GM08714 (cell line): ENCODE results near the gene ADAMTSL4.

Source experiments
- H3K4me3 ChIP-seq: fragments of 200-500 bp; sonication (Bioruptor generic); 2 replicates; pipeline ENCODE4 v1.5.1; 2014; ENCODE audit warnings: mild to moderate bottlenecking, low read length, inconsistent platforms
- ZNF274 ChIP-seq: IDR thresholded peaks from 2 replicates; pipeline ENCODE4 v1.6.1; 2012; ENCODE audit warnings: mild to moderate bottlenecking, low read depth, low read length

Gene ADAMTSL4

DNA sequence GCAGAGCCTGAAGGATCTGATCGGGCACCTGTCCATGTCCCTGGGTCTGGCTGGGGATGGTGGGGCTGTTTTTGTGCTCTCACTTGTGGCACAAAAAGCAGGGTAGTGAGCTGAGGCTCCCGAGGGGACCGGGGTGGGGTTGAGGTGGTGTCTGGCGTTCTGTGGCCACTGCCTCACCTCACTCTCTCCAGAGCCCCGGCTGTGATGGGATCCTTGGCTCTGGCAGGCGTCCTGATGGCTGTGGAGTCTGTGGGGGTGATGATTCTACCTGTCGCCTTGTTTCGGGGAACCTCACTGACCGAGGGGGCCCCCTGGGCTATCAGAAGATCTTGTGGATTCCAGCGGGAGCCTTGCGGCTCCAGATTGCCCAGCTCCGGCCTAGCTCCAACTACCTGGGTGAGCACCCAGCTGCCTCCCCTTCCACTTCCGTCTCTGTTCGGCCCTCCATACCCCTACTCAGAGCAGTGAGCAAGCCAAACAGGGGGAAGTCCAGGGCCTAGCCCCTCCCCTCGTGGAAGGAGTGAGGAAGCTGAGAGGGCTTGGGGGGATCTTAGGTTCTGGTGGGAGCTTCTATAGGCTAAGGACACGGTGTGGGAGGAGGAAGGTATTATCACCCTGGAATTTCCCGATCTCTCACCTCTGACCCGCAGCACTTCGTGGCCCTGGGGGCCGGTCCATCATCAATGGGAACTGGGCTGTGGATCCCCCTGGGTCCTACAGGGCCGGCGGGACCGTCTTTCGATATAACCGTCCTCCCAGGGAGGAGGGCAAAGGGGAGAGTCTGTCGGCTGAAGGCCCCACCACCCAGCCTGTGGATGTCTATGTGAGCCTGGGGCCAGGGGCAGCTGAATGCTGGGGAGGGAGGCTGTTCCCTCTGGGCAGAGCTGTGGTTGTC lies 7.0 kb downstream of the ADAMTSL4 start:
- no peak overlapping the region for H3K4me3 ChIP-seq
- no peak for TF ChIP-seq ZNF274

DNA sequence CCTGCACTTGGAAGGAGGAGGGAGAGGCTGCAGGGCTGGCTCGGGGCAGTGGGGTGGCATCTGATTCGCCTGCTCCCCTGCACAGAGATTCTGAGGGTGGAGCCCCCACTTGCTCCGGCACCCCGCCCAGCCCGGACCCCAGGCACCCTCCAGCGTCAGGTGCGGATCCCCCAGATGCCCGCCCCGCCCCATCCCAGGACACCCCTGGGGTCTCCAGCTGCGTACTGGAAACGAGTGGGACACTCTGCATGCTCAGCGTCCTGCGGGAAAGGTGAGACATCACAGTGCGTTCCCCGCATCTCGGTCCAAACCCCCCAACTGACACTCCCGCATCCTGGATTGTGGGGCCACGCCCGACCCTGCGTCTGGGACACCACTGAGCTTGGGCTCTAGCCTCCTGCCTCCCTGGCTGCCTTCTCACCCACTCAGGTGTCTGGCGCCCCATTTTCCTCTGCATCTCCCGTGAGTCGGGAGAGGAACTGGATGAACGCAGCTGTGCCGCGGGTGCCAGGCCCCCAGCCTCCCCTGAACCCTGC lies 7.9 kb downstream of the ADAMTSL4 start:
- H3K4me3 ChIP-seq = no peak overlapping the region
- no peak for TF ChIP-seq ZNF274

- no peak overlapping the region for H3K4me3 ChIP-seq
- TF ChIP-seq ZNF274 = no peak
Measured at GRCh38 chr1:150557813-150558212, 8.6 kb downstream of the ADAMTSL4 start.

GRCh38 chr1:150558303-150558704 lies 9.1 kb downstream of the ADAMTSL4 start:
- no peak overlapping the region for H3K4me3 ChIP-seq
- TF ChIP-seq ZNF274 = no peak

GRCh38 chr1:150558761-150559655 lies 9.8 kb downstream of the ADAMTSL4 start:
- TF ChIP-seq ZNF274 = no peak

DNA sequence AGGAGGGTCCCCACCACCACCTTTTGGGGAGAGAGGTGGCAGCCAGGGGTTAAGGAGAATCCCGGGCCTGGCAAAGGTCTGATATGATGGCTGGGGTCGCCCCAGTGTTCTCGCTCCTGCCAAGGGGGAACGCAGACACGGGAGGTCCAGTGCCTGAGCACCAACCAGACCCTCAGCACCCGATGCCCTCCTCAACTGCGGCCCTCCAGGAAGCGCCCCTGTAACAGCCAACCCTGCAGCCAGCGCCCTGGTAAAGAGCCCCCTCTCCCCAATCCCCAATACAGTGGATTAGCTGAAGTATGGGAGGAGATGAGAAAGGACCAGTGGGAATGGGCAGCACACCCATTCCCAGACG lies 10.4 kb downstream of the ADAMTSL4 start:
- no peak overlapping the region for H3K4me3 ChIP-seq
- TF ChIP-seq ZNF274 = no peak

More at GRCh38 chr1:150558761-150559655, 9.8 kb downstream of the ADAMTSL4 start:
- no peak overlapping the region for H3K4me3 ChIP-seq

DNA sequence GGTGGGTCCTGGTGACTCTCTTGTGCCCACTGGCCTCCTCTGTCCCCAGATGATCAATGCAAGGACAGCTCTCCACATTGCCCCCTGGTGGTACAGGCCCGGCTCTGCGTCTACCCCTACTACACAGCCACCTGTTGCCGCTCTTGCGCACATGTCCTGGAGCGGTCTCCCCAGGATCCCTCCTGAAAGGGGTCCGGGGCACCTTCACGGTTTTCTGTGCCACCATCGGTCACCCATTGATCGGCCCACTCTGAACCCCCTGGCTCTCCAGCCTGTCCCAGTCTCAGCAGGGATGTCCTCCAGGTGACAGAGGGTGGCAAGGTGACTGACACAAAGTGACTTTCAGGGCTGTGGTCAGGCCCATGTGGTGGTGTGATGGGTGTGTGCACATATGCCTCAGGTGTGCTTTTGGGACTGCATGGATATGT lies 10.8 kb downstream of the ADAMTSL4 start:
- H3K4me3 ChIP-seq = no peak overlapping the region
- no peak for TF ChIP-seq ZNF274

DNA sequence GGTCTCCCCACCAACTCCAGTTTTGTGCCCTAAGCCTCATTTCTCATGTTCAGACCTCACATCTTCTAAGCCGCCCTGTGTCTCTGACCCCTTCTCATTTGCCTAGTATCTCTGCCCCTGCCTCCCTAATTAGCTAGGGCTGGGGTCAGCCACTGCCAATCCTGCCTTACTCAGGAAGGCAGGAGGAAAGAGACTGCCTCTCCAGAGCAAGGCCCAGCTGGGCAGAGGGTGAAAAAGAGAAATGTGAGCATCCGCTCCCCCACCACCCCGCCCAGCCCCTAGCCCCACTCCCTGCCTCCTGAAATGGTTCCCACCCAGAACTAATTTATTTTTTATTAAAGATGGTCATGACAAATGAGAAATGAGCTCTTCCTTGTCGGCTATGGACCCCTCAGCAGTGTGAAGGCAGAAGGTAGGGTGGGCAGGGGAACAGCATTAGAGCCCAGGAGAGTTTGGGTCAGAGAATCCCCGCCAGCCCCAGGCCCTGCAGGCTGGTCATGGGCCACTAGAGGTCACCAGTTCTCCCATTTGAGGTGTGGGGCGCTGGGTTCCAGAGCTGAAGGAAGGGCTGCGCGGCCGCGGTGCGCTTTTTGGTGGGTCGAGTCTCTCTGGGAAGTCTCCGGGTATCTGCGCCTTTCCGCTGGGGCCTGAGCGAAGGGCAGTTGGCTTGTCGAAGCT lies 11.5 kb downstream of the ADAMTSL4 start:
- TF ChIP-seq ZNF274 = no peak
- H3K4me3 ChIP-seq = peak overlapping the region; percentile 72; the same call in 1 of the 2 replicates

DNA sequence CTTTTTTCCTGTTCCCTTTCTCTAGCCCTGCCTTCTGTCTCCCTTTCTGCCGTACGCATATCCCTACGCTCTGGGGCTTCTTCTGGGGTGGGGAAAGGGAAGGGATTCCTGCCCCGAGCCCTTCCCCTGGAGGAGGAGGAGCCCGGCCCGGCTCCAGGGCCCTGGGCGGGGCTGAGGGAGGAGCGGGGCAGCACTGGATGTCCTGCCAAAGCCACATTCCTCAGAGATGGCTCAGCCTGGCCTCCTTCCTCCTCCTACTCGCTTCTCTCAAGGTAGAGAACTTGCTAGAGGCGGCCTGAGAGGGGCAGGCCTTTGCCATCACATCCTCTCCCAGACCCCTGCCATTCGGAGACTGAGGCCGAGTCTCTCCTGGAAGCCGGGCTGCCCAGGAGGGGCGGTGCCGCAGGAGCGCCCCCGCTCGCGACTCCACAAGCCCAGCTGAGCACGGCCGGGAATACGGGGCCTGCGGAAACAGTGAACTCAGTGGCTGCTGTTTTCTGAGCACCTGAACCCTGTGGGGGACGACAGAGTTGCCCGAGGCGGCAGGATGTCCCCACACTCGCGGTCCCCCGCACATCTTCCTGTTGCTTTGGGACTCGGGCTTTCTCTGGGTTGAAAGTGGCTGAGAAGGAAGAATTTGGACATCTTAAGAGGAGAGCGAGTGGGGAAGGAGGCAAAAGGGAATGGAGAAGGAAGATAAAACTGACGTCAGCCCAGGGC lies 12.2 kb downstream of the ADAMTSL4 start:
- no peak for TF ChIP-seq ZNF274
- peak overlapping the region; percentile 72 for H3K4me3 ChIP-seq

DNA sequence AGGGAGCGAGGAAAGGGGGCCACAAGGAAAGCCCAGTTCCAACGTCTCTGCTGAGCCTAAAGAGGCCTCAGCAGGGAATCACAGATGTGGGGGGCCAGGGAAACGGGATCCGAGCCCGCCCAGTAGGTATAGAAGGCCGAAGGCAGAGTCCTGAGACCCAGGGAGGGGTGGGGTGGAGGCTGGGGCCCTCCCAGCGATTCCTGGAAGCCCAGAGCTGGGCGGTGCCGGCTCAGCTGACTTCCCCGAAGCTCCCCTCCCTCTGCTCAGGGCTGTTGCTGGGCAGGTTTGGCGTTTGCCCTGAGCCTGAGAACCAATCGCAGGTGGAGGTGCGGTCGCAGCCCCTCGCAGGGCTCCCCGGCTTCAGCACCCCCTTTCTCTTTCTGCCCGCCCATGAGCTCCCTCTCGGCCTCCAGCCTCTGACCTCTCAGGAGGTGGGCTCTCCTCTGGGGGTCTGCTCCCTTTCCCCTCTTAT lies 12.8 kb downstream of the ADAMTSL4 start:
- H3K4me3 ChIP-seq = peak overlapping the region; percentile 72
- no peak for TF ChIP-seq ZNF274

GRCh38 chr1:150562446-150563339 lies 13.5 kb downstream of the ADAMTSL4 start:
- TF ChIP-seq ZNF274 = no peak
- H3K4me3 ChIP-seq = peak overlapping the region; percentile 72; the same call in 1 of the 2 replicates
